ENCODE results near the gene GLS.

The GLS gene

DNA sequence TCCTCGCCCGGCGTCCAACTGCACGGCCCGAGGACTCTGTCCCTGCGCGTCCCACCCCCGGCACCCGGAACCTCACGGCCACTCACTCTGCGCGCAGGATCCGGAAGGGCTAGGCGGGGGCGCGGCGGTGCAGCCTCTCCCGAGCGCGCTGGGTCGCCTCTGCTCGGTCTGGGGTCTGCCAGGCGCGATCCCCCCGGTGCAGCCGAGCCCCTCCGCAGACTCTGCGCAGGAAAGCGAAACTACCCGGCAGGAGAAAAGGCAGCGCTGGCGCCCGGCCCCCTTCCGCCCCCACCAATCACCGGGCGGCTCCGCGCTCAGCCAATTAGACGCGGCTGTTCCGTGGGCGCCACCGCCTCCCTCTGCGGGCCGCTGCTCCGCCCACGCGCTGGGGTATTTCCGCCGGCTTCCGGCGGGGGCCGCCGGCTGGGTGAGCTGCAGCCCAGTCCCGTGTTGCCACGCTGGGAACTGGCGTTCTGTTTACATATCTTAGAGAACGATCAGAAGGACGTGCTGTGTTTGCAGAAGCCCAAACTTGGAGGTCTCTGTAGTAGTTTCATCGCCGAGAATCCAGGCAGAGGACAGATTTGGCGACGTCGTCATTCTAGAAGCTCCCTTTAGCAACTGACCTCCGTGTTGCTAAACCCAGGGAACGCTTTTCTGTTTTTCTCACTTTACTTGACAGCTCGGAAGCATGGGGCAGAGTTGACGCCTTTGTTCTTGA is 133.5 kb downstream of the GLS start, which contains the start of gene STAT1:
STAT1 (minus strand) TSS at position 240 of the 721 bp plus-strand sequence. CDS start 4,168 bp downstream, outside the sequence.
- peak; percentile 97 for FAIRE-seq
- peak; percentile 90 for DNase-seq (ENCODE audit: insufficient read length)
- TF ChIP-seq TAF1 (IDR thresholded peaks at IDR 0.05; ENCODE audit: borderline replicate concordance, low read depth, low read length), result peak; percentile 96
- TF ChIP-seq POLR2A (IDR thresholded peaks at IDR 0.05; ENCODE audit: low read depth, low read length), result peak; percentile 99
- peak; percentile 98 for TF ChIP-seq POLR2AphosphoS5 (IDR thresholded peaks at IDR 0.05; ENCODE audit: low read depth, low read length)

DNA sequence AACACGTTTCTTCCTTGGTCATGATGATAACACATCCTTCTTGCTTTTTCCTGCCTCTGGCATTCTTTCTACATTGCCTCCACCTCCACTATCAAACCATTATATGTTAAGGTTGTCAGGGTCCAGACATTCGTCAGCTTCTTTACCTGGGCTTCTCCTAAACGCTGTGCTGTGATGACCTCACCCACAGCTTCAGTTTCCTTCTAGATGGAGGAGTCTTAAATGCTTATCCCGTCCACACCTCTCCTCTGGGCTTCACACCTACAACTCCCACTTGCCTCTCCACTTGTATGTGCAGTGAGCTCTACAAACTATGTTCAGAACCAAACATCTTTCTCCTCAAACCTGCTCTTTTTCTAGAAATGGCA is 134.0 kb downstream of the GLS start:
- FAIRE-seq, result no peak
- DNase-seq (ENCODE audit: insufficient read length), result no peak
- TF ChIP-seq POLR2AphosphoS5 (IDR thresholded peaks at IDR 0.05; ENCODE audit: low read depth, low read length) (peak; percentile 37; the same call in 1 of the 2 replicates), POLR2A (IDR thresholded peaks at IDR 0.05; ENCODE audit: low read depth, low read length) (no peak), TAF1 (IDR thresholded peaks at IDR 0.05; ENCODE audit: borderline replicate concordance, low read depth, low read length) (no peak)
